ENCODE results near the gene ZBTB47.

Gene ZBTB47

DNA sequence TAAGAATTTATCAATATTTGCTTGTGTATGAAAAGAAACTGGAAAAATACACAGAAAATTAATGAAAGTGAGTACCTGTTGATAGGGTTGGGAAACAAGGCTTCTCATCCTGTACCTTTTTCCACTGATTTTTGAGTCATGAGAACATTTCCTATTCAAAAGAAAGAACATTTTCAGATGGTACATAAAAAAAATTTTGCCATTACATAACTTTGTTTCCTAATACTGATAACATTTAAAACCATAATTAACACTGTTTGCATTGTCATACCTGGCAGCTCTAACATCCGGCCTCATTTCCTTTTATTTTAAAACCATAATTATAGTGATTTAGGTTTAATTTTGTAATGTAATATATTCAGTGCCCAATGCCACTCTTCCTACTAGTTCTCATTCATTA is 41.3 kb upstream of the ZBTB47 start:
- TF ChIP-seq TAF1 (IDR thresholded peaks at IDR 0.05; ENCODE audit: borderline replicate concordance, insufficient read depth, low read length): no peak
- no peak for TF ChIP-seq POLR2AphosphoS5 (IDR thresholded peaks at IDR 0.05; ENCODE audit: low read depth, low read length)
- no peak for TF ChIP-seq FOXP2 (optimal IDR thresholded peaks at IDR 0.05; ENCODE audit: borderline replicate concordance, extremely low read depth, extremely low read length, insufficient read depth)
- TF ChIP-seq SIN3A (IDR thresholded peaks at IDR 0.05; ENCODE audit: borderline replicate concordance, insufficient read depth, low read length): no peak
- TF ChIP-seq, protein P1, sequence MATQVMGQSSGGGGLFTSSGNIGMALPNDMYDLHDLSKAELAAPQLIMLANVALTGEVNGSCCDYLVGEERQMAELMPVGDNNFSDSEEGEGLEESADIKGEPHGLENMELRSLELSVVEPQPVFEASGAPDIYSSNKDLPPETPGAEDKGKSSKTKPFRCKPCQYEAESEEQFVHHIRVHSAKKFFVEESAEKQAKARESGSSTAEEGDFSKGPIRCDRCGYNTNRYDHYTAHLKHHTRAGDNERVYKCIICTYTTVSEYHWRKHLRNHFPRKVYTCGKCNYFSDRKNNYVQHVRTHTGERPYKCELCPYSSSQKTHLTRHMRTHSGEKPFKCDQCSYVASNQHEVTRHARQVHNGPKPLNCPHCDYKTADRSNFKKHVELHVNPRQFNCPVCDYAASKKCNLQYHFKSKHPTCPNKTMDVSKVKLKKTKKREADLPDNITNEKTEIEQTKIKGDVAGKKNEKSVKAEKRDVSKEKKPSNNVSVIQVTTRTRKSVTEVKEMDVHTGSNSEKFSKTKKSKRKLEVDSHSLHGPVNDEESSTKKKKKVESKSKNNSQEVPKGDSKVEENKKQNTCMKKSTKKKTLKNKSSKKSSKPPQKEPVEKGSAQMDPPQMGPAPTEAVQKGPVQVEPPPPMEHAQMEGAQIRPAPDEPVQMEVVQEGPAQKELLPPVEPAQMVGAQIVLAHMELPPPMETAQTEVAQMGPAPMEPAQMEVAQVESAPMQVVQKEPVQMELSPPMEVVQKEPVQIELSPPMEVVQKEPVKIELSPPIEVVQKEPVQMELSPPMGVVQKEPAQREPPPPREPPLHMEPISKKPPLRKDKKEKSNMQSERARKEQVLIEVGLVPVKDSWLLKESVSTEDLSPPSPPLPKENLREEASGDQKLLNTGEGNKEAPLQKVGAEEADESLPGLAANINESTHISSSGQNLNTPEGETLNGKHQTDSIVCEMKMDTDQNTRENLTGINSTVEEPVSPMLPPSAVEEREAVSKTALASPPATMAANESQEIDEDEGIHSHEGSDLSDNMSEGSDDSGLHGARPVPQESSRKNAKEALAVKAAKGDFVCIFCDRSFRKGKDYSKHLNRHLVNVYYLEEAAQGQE (IDR thresholded peaks at IDR 0.05; ENCODE audit: insufficient read depth in 1 of 2, low read depth in 2 of 2, low read length in 2 of 2): no peak

DNA sequence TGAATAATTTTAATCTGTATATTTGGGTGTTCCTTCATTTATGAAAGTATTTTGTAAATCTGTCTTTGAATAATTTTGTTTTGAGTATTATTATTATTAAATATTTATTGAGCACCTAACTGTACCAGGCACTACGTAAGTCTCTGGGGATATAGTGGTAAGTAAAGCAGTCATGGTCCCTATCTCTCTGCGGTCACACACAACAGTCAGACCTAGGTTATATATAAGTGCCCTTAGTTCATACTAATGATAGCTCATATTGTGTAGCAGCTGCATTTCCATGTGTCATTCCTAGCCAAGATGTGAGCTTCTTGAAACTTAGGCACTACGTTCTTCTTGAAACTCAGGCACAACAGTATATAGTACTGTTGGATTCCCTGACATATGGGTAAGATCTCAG is 40.6 kb upstream of the ZBTB47 start:
- no peak for TF ChIP-seq POLR2AphosphoS5 (IDR thresholded peaks at IDR 0.05; ENCODE audit: low read depth, low read length)

DNA sequence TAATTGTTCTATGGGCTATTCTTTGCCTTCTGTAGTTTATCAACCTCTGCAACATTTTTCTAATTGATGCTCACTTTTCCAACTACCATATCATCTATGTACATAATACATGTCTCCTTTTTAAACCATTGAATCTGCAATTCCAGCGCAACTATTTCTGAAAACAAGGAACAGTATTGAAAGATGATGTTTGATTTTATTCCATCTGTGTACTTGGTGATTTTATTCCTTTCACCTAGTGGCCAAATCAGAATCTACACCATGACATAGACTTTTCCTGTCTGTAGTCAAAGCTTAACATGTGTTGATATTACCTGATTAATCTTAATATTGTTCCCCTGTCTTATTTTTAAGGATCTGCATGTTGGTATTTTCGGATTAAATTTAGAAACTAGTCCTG is 40.0 kb upstream of the ZBTB47 start:
- no peak for TF ChIP-seq POLR2AphosphoS5 (IDR thresholded peaks at IDR 0.05; ENCODE audit: low read depth, low read length)
- TF ChIP-seq, protein P1 (IDR thresholded peaks at IDR 0.05; ENCODE audit: insufficient read depth in 1 of 2, low read depth in 2 of 2, low read length in 2 of 2): no peak
- no peak for TF ChIP-seq FOXP2 (optimal IDR thresholded peaks at IDR 0.05; ENCODE audit: borderline replicate concordance, extremely low read depth, extremely low read length, insufficient read depth)
- TF ChIP-seq TAF1 (IDR thresholded peaks at IDR 0.05; ENCODE audit: borderline replicate concordance, insufficient read depth, low read length): no peak
- TF ChIP-seq SIN3A (IDR thresholded peaks at IDR 0.05; ENCODE audit: borderline replicate concordance, insufficient read depth, low read length): no peak

DNA sequence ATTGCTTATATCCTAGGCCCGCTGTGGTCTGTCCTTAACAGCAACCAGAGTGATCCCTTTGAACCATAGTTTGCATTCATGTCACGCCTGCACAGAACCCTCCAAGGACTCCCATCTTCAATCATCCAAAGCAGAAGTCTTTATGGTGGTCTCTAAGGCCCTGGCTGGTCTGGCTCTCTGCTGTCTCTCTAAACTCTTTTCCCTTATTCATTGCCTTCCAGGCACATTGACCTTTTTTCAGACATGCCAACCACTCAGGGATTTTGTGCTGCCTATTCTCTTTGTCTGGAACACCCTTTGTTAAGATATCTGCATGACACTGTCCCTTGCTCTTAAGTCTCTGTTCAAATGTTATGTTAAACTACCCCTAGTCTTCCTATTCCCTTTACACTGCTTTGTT is 21.9 kb upstream of the ZBTB47 start:
- no peak for TF ChIP-seq SIN3A (IDR thresholded peaks at IDR 0.05; ENCODE audit: borderline replicate concordance, insufficient read depth, low read length)
- TF ChIP-seq, protein P1 (IDR thresholded peaks at IDR 0.05; ENCODE audit: insufficient read depth in 1 of 2, low read depth in 2 of 2, low read length in 2 of 2): no peak

DNA sequence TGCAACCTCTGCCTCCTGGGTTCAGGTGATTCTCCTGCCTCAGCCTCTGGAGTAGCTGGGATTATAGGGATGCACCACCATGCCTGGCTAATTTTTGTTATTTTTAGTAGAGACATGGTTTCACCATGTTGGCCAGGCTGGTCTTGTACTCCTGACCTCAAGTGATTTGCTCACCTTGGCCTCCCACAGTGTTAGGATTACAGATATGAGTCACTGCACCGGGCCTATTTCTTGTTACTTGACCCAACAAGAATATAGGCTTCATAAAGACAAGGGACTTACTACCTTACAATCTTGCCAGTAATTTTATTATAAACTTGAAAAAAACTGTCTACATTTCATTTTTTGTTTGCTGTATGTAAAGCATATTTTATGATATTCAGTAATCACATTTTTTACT is 21.4 kb upstream of the ZBTB47 start:
- no peak for TF ChIP-seq POLR2AphosphoS5 (IDR thresholded peaks at IDR 0.05; ENCODE audit: low read depth, low read length)
- no peak for TF ChIP-seq SIN3A (IDR thresholded peaks at IDR 0.05; ENCODE audit: borderline replicate concordance, insufficient read depth, low read length)
- TF ChIP-seq TAF1 (IDR thresholded peaks at IDR 0.05; ENCODE audit: borderline replicate concordance, insufficient read depth, low read length): no peak
- no peak for TF ChIP-seq FOXP2 (optimal IDR thresholded peaks at IDR 0.05; ENCODE audit: borderline replicate concordance, extremely low read depth, extremely low read length, insufficient read depth)
- TF ChIP-seq, protein P1 (IDR thresholded peaks at IDR 0.05; ENCODE audit: insufficient read depth in 1 of 2, low read depth in 2 of 2, low read length in 2 of 2): no peak

Data from PFSK-1 (cell line).